Activated CD4-positive, alpha-beta T cell treated with anti-CD3 and anti-CD28 coated beads for 36 hours (primary cell): ENCODE results near the gene GPATCH2L. TPM values are rescaled to one million over a fixed set of nuclear protein-coding genes. Genes with fewer than 3 reads are reported as not detected.

ENCODE experiments used
- ATAC-seq: fragments of 200-7000 bp; cut with Tn5 transposase; one replicate; pipeline ENCODE4 v1.10.0; 2021; ENCODE audit warnings: mild to moderate bottlenecking, moderate library complexity
- CTCF ChIA-PET: fragments of 350-600 bp; sonication (Branson Sonifier 250); formaldehyde crosslinking; loops from one replicate; lab custom pipeline; 2021; ENCODE audit warnings: antibody characterized with exemption; lab: Charles Lee
- POLR2A ChIA-PET: fragments of 350-600 bp; sonication (Branson Sonifier 250); formaldehyde crosslinking; loops from one replicate; lab custom pipeline; 2021; ENCODE audit warnings: antibody characterized with exemption, inconsistent platforms; lab: Charles Lee
- DNase-seq: peaks from one replicate; pipeline ENCODE4 v3.0.0-alpha.2; 2020
- H3K27ac Mint-ChIP-seq: one replicate; pipeline ENCODE4 v1.8.0; 2021; ENCODE audit warnings: mixed read lengths
- H3K27me3 Mint-ChIP-seq: one replicate; pipeline ENCODE4 v1.8.0; 2021; ENCODE audit warnings: mixed read lengths
- H3K36me3 Mint-ChIP-seq: one replicate; pipeline ENCODE4 v1.8.0; 2021; ENCODE audit warnings: low read depth, mixed read lengths
- H3K4me1 Mint-ChIP-seq: one replicate; pipeline ENCODE4 v1.8.0; 2021; ENCODE audit warnings: mixed read lengths
- H3K4me3 Mint-ChIP-seq: one replicate; pipeline ENCODE4 v1.8.0; 2021; ENCODE audit warnings: mild to moderate bottlenecking, moderate library complexity, mixed read lengths
- H3K9me3 Mint-ChIP-seq: one replicate; pipeline ENCODE4 v1.8.0; 2021; ENCODE audit warnings: low read depth, mixed read lengths
- intact Hi-C, 2 experiments: fragments of 100-400 bp; cut with DNase I in 1 of 2; cut with micrococcal nuclease in 1 of 2; formaldehyde crosslinking; loops; one replicate each; pipeline versions ENCODE4 v1.14.2 to v1.15.1; 2022 to 2024; cut with DNase I, micrococcal nuclease
- total RNA-seq, 2 experiments: library from RNA; stranded (reverse); gene quantifications; one replicate each; pipeline ENCODE4 v1.2.3, GENCODE V29; 2021

Gene GPATCH2L
- total RNA-seq, 2 experiments from 2014 or later = 43.0 to 47.2 TPM

- CTCF ChIA-PET = no interaction called here
- Mint-ChIP-seq H3K4me1 (no peaks in the 10 kb centered on the region), H3K27ac (no peak overlapping the region), H3K27me3 (no peaks in the 10 kb centered on the region), H3K36me3 (peaks cover 39% of the 10 kb centered on the region), H3K4me3 (no peak overlapping the region), H3K9me3 (peaks cover 5% of the 10 kb centered on the region)
- POLR2A ChIA-PET = no interaction called here
- no peak for ATAC-seq
- intact Hi-C loops = no loop called here
- no peak for DNase-seq
Observed at GRCh38 chr14:76235628-76236027, 83.9 kb downstream of the GPATCH2L start.

- CTCF ChIA-PET = interaction anchor here (0.8 kb wide), 1 partner anchor 57 kb away, joined by 3 read pairs; no protein-coding TSS in a partner anchor
- ATAC-seq = no peak
- intact Hi-C loops = no loop called here
- Mint-ChIP-seq H3K4me3 (no peak overlapping the region), H3K4me1 (no peaks in the 10 kb centered on the region), H3K27me3 (no peaks in the 10 kb centered on the region), H3K36me3 (peaks cover 33% of the 10 kb centered on the region), H3K9me3 (peaks cover 9% of the 10 kb centered on the region), H3K27ac (no peak overlapping the region)
- DNase-seq = no peak
- POLR2A ChIA-PET = no interaction called here
Observed at GRCh38 chr14:76236172-76237130, 84.7 kb downstream of the GPATCH2L start.

DNA sequence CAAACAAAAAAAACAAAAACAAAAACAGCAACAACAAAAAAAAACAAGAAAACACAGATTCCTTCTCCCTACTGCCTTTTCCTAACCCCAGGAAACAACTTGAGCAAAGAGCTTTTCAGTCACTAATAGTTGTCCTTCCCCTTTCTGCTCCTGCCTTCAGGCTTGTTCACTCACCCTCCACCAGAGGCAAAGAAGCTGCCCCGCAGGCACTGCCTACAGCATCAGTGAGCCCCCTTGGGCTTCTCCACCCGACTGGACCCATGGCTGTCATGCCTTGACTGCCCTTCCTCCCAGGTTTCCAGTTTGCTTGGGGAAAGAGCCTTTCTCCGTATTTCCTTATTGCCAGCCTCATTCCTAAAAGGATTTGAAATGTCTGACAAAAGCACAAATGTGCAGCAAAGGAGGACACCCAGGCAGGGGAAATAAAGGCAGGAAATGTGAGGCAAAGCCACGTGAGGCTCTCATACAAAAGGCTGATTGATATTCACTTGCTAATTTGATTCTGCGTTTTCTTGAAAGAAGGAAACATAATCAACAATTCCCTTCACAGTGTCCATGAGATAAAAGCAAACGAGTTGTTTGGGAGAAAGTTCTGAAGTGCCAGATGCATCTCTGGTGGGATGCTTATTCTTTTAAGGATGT, 85.7 kb downstream of the GPATCH2L start:
- H3K4me1 Mint-ChIP-seq = no peaks in the 10 kb centered on the region
- no peaks in the 10 kb centered on the region for H3K27me3 Mint-ChIP-seq
- ChIA-PET CTCF (interaction anchor here (0.6 to 0.7 kb wide), 2 partner anchors 15 to 46 kb away, joined by 3 to 5 read pairs; no protein-coding TSS in a partner anchor), POLR2A (no interaction called here)
- DNase-seq (no peak), ATAC-seq (no peak)
- H3K36me3 Mint-ChIP-seq = peaks cover 35% of the 10 kb centered on the region
- peaks cover 16% of the 10 kb centered on the region for H3K9me3 Mint-ChIP-seq
- H3K4me3 Mint-ChIP-seq = no peak overlapping the region
- no peak overlapping the region for H3K27ac Mint-ChIP-seq
- intact Hi-C loops = no loop called here

- Mint-ChIP-seq H3K4me1 (no peaks in the 10 kb centered on the region), H3K4me3 (no peak overlapping the region), H3K27ac (no peak overlapping the region), H3K36me3 (peaks cover 10% of the 10 kb centered on the region), H3K9me3 (peaks cover 25% of the 10 kb centered on the region), H3K27me3 (peaks cover under 1% of the 10 kb centered on the region)
- ATAC-seq (no peak), DNase-seq (no peak)
- intact Hi-C loops = no loop called here
- CTCF ChIA-PET = no interaction called here
- POLR2A ChIA-PET = no interaction called here
Observed at GRCh38 chr14:76245097-76245496, 93.4 kb downstream of the GPATCH2L start.

DNA sequence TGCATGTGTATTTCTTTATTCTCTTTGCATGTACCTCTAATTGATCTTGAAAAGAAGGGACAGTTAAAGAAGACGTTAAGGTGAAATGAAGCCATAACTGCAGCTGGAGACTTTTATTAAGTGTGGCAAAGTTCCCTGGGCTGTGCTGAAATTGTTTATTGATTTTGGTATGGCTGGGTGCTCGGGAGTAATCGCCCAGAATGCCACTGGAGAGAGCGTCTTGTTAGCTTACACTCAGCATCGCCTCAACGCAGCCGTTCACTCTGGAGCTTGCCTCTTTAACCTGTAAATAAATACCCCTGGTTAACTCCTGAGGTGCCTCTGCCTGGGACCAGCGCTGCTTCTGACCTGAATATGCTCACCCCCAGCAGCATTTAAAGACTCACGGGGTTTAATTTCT, 98.6 kb downstream of the GPATCH2L start:
- Mint-ChIP-seq H3K36me3 (no peaks in the 10 kb centered on the region), H3K4me1 (no peaks in the 10 kb centered on the region), H3K27ac (no peak overlapping the region), H3K9me3 (no peaks in the 10 kb centered on the region), H3K4me3 (no peak overlapping the region), H3K27me3 (peaks cover 4% of the 10 kb centered on the region)
- ChIA-PET POLR2A (no interaction called here), CTCF (no interaction called here)
- ATAC-seq = no peak
- DNase-seq = no peak
- intact Hi-C loops = no loop called here

- Mint-ChIP-seq H3K4me3 (no peak overlapping the region), H3K27ac (no peak overlapping the region), H3K36me3 (no peaks in the 10 kb centered on the region), H3K4me1 (no peaks in the 10 kb centered on the region), H3K9me3 (no peaks in the 10 kb centered on the region), H3K27me3 (peaks cover 4% of the 10 kb centered on the region)
- ATAC-seq (no peak), DNase-seq (no peak)
- intact Hi-C loops = no loop called here
- POLR2A ChIA-PET = no interaction called here
- CTCF ChIA-PET = no interaction called here
Observed at GRCh38 chr14:76252471-76252870, 100.7 kb downstream of the GPATCH2L start.

DNA sequence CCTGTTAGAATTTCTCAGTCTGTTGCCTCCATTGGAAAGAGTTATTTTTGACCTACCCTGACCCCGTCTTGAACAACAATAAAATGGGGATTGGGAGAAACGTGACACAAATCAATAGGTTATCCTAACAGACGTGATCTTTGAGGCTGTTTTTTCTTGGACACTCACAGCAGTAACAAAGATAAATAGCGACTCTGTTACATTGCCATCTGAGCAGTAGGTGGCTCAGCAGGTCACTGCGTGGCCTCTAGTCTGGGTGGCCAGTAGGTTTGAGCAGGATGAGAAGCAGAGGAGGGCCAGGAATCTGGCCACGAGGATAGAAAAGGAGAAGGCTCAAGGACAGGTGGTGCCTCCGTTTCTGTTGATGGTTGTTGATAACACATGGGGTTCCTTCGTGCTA, 101.4 kb downstream of the GPATCH2L start:
- Mint-ChIP-seq H3K36me3 (peaks cover 2% of the 10 kb centered on the region), H3K9me3 (no peaks in the 10 kb centered on the region), H3K27ac (no peak overlapping the region), H3K4me1 (no peaks in the 10 kb centered on the region), H3K27me3 (peaks cover 4% of the 10 kb centered on the region), H3K4me3 (no peak overlapping the region)
- intact Hi-C loops = no loop called here
- DNase-seq (no peak), ATAC-seq (no peak)
- ChIA-PET POLR2A (interaction anchor here (0.6 kb wide), 1 partner anchor 919 kb away, joined by 3 read pairs; no protein-coding TSS in a partner anchor), CTCF (no interaction called here)

- ChIA-PET POLR2A (no interaction called here), CTCF (interaction anchor here (0.9 kb wide), 1 partner anchor 77 kb away, joined by 3 read pairs; no protein-coding TSS in a partner anchor)
- H3K27me3 Mint-ChIP-seq = no peaks in the 10 kb centered on the region
- no peak for DNase-seq
- no peak for ATAC-seq
- intact Hi-C loops = no loop called here
- no peak overlapping the region for H3K4me3 Mint-ChIP-seq
- peaks cover 5% of the 10 kb centered on the region for H3K4me1 Mint-ChIP-seq
- no peaks in the 10 kb centered on the region for H3K9me3 Mint-ChIP-seq
- H3K27ac Mint-ChIP-seq = no peak overlapping the region
- H3K36me3 Mint-ChIP-seq = peaks cover 5% of the 10 kb centered on the region
Observed at GRCh38 chr14:76256545-76256944, 104.8 kb downstream of the GPATCH2L start.

DNA sequence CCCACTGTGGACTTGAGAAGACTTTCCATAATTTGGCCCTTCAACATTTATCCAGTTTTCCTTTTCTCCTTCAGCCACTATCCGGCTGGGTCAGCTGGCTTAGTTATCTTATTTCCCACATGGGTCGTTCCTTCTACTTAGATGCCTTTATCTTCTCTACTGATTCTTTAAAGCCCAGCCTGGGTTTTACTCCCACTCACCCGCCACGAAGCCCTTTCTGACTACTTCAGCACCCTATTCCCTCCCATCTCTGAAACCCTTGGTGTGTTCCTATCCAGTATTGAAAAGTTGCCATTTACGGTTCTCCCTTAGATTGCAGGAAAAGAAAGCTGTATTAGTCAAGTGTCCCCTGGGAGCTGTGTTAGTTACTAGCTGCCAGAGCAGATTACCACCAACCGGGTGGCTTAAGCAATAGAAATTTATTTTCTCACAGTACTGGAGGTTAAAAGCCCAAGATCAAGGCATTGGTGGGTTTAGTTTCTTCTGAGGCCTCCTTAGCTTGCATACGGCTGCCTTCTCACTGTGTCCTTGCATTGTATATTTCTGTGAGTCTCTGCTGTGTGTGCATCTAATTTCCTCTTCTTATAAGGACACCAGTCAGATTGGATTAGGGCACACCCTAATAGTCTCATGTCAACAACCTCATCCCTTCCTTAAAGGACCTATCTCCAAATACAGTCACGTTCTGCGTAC, 105.5 kb downstream of the GPATCH2L start:
- intact Hi-C loops = no loop called here
- POLR2A ChIA-PET = no interaction called here
- Mint-ChIP-seq H3K9me3 (no peaks in the 10 kb centered on the region), H3K27me3 (no peaks in the 10 kb centered on the region), H3K27ac (no peak overlapping the region), H3K4me3 (no peak overlapping the region), H3K4me1 (peaks cover 5% of the 10 kb centered on the region), H3K36me3 (peaks cover 5% of the 10 kb centered on the region)
- CTCF ChIA-PET = interaction anchor here (0.9 kb wide), 1 partner anchor 77 kb away, joined by 3 read pairs; no protein-coding TSS in a partner anchor
- DNase-seq = no peak
- no peak for ATAC-seq

GRCh38 chr14:76257842-76258397, 106.2 kb downstream of the GPATCH2L start:
- Mint-ChIP-seq H3K36me3 (peaks cover 5% of the 10 kb centered on the region), H3K4me3 (no peak overlapping the region), H3K9me3 (no peaks in the 10 kb centered on the region), H3K27ac (no peak overlapping the region), H3K4me1 (peaks cover 5% of the 10 kb centered on the region), H3K27me3 (no peaks in the 10 kb centered on the region)
- intact Hi-C loops = no loop called here
- DNase-seq (no peak), ATAC-seq (no peak)
- ChIA-PET POLR2A (no interaction called here), CTCF (interaction anchor here (0.7 kb wide), 1 partner anchor 415 kb away, joined by 3 read pairs; no protein-coding TSS in a partner anchor)
